ENCODE results near the gene ADH1B.
"Not testable (repeated sequence)": the region's sequence is repeated elsewhere in the genome, so short reads cannot be mapped to it uniquely, and the experiment has no call there.

The ADH1B gene

DNA sequence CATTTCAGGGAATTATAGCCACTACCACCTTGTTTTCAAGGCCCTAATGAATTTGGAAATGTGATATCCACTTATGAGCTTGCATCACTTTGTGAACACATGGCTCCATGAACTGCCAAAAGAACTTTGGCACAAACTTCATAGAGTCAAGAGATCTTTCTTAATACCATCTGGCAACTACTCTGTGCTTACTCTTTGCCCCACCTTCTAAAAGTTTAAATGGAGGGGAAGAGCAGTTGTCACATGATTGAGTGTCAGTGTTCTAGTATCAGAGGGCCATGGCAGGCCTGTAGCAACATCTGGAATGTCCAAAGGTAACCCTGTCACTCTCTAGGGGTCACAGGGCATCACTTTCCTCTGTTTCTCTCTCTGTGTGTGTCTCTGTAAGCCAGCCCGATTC is 2.6 kb upstream of the ADH1B start:
- no peak for DNase-seq

DNA sequence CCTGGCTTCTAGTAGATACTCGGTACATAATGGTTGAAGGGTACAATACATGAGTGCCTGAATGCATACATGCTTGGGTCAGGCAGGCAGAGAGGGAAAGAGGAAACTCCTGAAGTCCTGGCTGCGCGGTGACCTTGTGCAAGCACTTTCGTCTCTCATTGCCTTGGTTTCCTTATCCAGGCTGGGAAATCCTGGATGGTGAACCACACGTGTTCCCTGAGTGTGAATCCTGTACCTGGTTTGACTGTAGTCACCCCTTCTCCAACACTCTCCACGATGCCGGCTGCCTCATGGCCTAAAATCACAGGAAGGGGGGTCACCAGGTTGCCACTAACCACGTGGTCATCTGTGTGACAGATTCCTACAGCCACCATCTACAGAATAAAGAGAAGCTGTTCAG is 3.4 kb downstream of the ADH1B start:
- DNase-seq, result not testable (repeated sequence)

DNA sequence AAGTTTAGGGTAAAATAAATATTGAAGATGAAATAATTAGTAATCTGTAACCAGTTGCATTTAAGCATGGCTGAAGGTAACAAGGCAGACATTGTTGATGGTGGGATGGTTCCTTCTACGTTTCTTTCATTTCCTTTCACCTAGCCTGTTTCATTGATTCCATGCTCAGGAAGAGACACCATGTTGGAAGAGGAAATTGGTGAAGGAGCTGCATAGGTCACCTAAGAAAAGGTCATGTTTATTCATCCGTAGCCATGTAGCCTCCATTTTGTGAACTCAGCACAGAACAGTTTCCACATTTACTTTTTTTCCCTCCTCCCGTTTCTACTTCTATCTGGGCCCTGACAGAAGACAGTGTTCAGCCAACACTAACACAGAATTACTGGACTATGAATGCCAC is 3.8 kb downstream of the ADH1B start:
- DNase-seq, result no peak

DNA sequence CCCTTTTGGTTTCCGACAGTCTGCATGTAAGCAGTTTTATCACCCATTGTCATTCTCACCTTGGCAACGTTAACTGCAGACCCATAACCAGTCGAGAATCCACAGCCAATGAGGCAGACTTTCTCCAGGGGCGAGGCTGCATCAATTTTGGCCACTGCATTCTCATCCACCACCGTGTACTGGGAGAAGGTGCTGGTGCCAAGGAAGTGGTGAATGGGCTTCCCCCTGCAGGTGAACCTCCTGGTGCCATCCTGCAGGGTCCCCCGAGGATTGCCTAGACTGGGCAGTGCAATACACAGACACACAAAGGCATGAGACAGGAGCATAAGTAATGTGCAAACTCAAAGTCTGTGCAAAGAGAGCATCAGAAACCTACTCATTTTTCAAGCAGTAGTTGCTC is 5.4 kb downstream of the ADH1B start:
- DNase-seq, result no peak

DNA sequence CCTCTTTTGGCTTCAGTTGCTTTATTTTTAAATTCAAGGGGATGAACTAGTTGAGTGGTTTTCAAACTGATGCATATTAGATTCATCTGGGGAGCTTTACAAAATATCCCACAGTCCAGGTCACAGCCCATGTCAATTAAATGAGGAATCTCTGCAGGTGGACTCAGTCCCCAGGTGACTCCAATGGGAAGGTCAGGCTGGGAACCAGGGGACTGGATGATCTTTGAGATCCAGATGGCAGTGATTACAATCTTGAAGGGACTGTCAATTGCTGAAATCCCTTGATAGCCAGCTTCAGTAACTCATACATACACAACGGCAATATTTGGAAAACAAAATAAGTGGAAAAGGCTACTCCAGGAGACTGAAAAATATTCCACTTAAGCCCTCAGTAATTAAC is 7.0 kb downstream of the ADH1B start:
- no peak for DNase-seq

DNA sequence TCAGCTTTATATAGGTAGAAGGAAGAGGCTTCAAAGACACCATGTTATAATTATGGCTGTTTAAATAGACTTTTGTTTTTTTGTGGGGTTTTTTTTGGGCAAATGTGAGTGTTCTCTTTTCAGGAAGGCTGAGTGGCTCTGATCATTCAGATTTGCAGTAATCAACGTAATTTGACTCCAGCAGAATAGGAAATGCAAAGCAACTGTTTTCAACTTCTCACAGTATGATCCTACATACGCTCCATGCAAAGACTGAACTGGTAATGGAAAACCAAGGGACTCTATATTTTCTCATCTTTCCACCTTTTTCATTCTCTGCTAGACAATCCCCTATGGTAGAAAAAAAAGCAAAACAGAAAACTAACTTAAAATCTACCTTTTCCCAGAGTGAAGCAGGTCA is 10.8 kb downstream of the ADH1B start:
- no peak for DNase-seq

DNA sequence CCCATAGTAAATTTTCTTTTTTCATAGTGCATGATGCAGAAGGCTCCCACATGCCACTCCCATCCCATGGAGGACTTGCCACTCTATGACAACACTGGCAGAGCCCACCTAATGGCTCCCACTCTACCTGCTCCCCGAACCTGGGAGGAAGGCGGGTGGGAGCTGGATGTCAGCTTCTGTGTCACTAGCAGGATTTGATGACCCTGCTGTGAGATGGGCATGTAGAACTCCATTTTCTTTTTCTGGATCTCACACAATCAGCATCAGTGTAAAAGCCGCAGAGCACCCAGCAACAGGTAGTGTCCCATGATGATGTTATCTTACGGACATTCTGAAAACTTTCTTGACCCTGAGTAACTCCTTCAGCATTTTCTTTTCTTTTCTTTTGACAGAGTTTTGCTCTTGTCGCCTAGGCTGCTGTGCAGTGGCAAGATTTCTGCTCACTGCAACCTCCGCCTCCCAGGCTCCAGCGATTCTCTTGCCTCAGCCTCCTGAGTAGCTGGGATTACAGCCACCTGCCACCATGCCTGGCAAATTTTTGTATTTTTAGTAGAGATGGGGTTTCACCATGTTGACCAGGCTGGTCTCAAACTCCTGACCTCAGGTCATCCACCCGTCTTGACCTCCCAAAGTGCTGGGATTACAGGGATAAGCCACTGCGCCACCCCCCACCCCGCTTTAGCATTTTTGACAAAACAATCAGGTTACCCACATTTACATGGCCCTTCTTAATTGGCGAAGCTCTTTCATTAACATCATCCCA is 15.4 kb downstream of the ADH1B start:
- no peak for DNase-seq

DNA sequence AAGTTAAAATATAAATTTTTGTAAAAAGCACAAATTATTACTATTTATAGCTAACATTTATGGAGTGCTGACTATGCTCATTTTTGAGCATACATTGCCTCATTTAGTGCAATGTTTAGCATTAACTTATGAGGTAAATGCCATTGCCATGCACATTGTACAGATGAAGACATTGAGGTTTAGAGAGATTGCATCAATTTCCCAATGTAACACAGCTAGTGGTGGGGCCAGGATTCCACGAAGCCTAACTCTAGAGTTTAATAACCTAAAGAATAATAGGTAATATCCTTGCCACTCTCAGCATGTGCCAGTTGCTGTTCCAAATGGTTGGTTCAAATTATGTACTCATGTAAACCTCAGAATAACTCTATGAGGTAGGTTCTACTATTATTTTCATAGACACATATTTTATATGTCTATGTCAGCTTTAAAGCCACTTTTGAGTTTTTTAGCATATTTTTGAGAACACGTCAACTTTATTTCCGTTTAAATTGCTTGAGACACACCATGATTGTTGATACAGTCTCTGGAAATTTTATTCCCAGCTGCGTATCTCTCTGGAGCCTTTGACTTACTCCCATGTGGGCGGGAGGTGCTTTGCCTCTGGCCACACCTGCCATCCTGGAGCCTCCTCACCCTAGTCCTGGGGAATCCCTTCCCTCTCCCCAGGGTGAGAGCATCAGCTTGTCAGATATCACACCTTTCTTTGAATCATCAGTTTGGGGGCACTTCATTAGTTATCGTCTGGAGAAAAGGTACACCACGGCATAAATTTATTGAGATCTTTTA is 19.6 kb downstream of the ADH1B start:
- no peak for DNase-seq

DNA sequence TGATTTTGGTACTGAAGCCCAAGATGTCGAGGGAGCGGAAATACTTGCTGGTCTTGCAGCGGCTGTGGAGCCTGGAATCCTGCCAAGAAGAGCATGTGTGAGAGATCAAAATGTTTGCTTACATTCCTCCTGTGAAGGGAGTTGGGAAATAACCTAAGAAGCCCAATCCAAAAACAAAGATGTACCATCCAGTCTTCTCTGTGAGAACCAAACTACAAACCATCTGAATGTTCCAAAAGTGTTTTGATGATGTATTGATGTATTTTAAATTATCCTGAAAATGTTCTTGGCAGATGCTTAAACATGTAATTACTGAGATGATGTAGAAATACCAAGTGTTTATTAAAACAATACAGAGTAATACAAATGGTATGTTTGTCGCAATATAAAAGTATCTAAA is 20.3 kb downstream of the ADH1B start:
- no peak for DNase-seq

DNA sequence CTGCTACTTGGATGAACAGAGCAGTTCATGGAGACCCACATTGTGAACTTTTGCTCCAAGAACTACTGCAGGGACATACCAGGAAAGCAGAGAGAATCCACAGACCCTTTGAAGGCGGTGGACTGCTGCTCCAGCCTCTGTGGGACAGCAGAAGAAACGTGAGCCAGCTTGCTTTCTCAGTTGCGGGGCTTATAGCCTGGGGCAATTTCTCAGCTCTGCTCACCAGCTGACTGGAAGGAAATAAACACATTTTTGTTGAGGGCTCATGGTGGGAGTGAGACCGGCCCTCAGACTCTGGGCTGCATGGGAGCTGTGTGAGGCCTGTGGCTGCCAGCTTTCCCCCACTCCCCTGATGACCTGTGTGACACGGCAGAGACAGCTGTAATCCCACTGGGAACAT is 27.8 kb downstream of the ADH1B start:
- no peak for DNase-seq

DNA sequence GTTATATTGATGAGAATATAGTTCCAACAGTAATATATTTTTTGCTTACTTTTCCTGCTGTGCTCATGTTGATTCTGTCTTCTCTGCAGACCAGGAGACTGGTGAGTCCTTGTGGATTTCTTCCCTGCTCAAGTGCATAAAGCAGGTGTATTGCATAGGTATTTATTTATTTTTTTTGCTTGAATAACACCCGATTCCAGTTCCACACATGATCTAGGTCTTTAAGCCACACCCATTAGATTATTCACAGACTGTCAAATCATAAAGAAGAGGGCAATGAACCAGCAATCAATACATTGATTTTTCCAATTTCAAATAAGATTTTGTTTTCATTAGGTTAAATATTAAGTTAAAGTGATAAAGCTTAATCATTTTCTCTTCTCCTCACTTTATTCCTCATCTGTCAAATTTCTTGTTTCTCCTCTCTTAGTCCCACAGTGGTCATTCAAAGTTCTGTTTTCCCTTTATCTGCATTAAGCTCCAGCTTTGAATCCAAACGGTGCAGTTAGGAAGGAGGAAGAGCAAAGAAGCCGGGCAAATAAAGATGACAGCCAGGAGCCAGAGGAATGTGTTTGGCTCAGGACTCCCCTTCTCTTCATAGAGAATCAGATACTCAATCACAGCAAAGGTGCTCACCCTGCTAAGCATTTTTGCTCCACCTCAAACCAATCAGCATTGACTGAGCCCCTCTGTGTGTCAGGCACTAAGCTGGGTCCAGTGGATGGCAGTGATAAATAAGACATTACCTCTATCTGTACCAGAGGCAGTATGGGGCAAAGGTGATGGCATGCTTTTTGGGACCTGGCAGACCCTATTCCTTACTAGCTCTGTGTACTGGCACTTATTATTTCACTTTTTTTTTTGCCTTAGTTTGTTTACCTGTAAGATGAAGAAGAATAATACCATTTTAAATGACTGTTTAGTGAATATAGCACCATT is 30.1 kb downstream of the ADH1B start, which contains the start of gene ADH1A:
TSS of gene ADH1A (minus strand) at position 138 of the 939 bp plus-strand sequence. CDS start at position 67, 71 bp downstream.
- no peak for DNase-seq

DNA sequence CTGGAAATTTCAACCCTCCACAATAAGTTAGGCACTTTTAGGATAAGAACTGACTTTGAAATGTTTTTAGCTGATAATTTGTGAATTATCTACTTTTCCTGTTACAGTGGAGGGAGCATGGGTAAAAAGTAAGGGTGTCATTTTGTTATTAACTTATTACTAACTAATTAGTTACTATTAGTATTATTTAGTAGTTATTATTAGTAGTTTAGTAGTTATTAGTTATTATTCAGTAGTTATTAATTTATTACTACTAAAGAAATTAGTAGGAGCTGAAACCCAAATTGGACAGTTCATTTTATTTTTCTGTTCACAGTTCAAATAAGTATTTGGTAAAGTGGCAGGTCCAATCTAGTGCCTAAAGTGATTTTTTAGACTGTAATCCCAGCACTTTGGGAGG is 35.8 kb downstream of the ADH1B start:
- no peak for DNase-seq

DNA sequence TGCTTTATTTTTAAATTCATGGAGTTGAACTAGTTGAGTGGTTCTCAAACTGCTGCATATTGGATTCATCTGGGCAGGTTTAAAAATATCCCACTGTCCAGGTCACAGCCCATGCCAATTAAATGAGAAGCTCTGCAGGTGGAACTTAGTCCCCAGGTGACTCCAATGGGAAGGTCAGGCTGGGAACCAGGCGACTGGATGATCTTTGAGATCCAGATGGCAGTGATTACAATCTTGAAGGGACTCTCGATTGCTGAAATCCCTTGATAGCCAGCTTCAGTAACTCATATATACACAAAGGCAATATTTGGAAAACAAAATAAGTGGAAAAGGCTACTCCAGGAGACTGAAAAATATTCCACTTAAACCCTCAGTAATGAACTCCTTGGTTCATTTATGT is 38.5 kb downstream of the ADH1B start:
- DNase-seq, result no peak

DNA sequence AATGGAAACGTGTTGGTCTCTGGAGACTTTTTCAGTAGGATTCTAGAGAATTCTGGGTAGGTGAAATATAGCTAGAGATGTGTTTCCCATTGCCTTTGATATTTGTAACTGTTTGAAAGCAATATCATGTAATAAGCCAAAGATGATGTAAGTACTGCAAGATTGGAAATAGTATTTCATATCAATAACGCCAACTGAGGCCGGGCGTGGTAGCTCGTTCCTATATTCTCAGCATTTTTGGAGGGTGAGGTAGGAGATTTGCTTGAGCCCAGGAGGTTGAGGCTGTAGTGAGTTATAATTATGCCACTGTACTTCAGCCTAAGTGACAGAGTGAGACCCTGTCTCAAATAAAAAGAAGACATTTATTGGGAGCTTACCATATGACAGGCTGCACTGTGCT is 39.9 kb downstream of the ADH1B start:
- no peak for DNase-seq

DNA sequence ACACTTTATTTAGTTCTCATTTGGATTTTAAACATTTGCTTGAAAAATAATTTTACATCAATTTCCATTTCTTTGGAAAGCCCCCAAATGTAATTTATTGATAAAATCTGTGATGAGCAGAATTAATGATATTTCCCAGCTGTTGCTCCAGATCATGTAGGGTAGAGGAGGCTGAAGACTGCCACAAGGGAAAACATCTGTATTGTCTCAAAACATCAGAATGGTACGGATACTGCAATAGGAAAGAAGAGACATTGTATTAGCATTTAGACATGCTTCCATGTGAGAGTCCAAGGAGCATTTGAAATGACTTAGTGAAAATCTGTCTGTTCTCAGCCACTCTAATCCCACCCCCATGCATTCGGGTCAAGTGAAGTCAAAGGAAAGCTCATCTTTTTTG is 44.8 kb downstream of the ADH1B start:
- DNase-seq, result no peak

DNA sequence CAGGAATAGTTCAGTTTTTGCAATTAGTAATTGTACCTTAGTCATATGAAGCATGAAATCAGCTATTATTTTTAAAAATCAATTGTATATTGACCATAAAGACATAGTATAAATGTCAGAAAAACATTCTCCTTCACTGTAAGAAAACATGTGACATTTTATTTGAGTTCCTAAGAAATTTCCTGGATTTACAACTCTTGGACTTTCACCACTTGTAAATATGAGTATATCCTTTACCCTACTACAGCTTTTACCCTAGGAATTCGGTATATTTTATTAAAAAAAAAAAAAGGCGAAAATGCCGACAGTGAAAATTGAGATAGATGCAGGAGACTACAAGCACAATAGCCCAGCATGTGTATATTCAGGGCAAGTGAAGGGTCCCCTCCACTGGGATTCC is 45.3 kb downstream of the ADH1B start:
- DNase-seq, result no peak

DNA sequence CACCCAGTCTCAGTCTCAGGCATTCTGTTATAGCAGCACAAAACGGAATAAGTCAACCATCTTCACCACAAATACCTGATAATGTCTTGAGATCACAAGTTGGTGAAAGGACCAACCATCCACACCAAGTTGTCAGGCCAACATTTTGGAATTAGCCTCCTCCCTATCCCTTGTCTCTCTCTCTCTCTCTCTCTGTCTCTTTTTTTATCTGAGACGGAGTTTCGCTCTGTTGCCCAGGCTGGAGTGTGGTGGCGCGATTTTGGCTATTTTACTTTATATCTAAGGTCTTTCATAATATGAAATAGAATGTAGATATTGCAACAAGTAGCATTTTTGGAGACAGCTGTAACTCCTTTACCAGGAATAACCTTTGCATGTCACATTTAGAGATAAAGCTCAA is 46.2 kb downstream of the ADH1B start:
- DNase-seq, result no peak

DNA sequence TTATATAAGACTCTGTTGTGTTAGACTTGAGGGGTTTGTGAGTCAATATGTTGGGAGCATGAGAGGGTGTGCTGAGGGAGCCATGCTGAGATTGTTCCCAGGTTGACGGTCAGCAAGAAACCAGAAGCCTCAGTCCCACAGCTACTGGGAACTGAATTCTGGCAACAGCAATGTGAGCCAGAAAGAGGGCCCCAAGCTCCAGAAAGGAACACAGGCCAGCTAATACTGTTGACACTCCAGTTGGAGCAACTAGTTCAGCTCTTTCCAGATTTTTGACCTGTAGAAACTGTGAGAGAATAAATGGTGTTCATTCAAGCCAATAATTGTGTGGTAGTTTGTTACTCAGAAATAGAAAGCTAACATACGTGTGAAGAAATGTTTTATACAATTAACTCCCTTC is 47.5 kb downstream of the ADH1B start:
- no peak for DNase-seq

DNA sequence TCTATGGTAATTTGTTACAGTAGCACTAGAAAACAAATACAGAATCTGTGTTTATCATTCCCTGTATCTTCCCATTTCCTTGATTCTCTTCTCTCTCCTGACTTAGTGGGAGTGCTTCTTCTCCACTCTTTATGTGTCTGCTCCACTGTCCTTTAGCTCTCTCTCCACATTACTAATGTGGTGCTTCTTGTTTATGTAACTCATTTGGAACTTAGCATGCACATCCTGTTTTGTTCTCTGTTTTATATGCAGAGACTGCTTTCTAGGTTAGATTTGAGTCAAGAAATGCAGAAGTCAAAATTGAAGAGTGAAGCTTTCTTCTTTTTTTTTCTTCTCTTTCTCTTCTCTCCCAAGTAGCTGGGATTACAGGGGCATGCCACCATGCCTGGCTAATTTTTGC is 56.3 kb downstream of the ADH1B start:
- DNase-seq, result no peak

Measured in NCI-H1694 (cell line).